IMR-90 (cell line): ENCODE results near the gene APC. TPM values are rescaled to one million over a fixed set of nuclear protein-coding genes. Genes with fewer than 3 reads are reported as not detected.

Experiments used
- ATAC-seq: fragments of 200-7000 bp; cut with Tn5 transposase; 2 replicates; pipeline ENCODE4 v1.9.1; 2020; ENCODE audit warnings: low read depth, mild to moderate bottlenecking, moderate library complexity
- BruUV-seq: library from RNA; stranded (reverse); fragments of 400-500 nt; replicated peaks from 2 replicates; lab custom pipeline; 2021; lab: Mats Ljungman, UMichigan
- CTCF ChIA-PET: fragments of 300-600 bp; formaldehyde crosslinking; extraction: SDS; loops from one replicate; lab custom pipeline; 2021; ENCODE audit warnings: antibody characterized with exemption; lab: Yijun Ruan, JAX
- POLR2A ChIA-PET: fragments of 300-600 bp; sonication (Branson Sonifier 250); formaldehyde crosslinking; loops from one replicate; lab custom pipeline; 2022; ENCODE audit warnings: antibody characterized with exemption; ENCODE audit not compliant: unreplicated experiment; lab: Charles Lee
- DNase-seq: peaks from one replicate; pipeline ENCODE4 v3.0.0; 2013
- H2AFZ ChIP-seq: replicated peaks from 2 replicates; pipeline ENCODE3; 2013; ENCODE audit warnings: low read length, mild to moderate bottlenecking; ENCODE audit not compliant: poor library complexity
- H2AK5ac ChIP-seq: 2 replicates; pipeline ENCODE4 v1.6.1; 2013; ENCODE audit warnings: low read depth, low read length, inconsistent platforms
- H2AK9ac ChIP-seq: replicated peaks from 2 replicates; pipeline ENCODE3; 2013; ENCODE audit warnings: mild to moderate bottlenecking, low read depth, low read length, moderate library complexity; ENCODE audit not compliant: poor library complexity
- H2BK120ac ChIP-seq: 2 replicates; pipeline ENCODE4 v1.6.1; 2013; ENCODE audit warnings: low read depth, low read length, inconsistent platforms
- H2BK15ac ChIP-seq: 3 replicates; pipeline ENCODE4 v1.6.1; 2013; ENCODE audit warnings: low read depth, low read length, inconsistent platforms
- H2BK20ac ChIP-seq: 2 replicates; pipeline ENCODE4 v1.6.1; 2013; ENCODE audit warnings: low read depth, mild to moderate bottlenecking, inconsistent platforms, low read length, moderate library complexity
- H2BK5ac ChIP-seq: 2 replicates; pipeline ENCODE4 v1.6.1; 2013; ENCODE audit warnings: mild to moderate bottlenecking, low read depth, low read length, inconsistent platforms; ENCODE audit not compliant: poor library complexity, severe bottlenecking
- H3K14ac ChIP-seq: replicated peaks from 2 replicates; pipeline ENCODE4 v1.6.1; 2013; ENCODE audit warnings: low read depth, low read length, inconsistent platforms
- H3K18ac ChIP-seq: 2 replicates; pipeline ENCODE4 v1.6.1; 2013; ENCODE audit warnings: low read depth, low read length, control low read depth
- H3K23ac ChIP-seq: 2 replicates; pipeline ENCODE4 v1.6.1; 2013; ENCODE audit warnings: low read depth, low read length, inconsistent platforms
- H3K27ac ChIP-seq: 2 replicates; pipeline ENCODE4 v1.5.1; 2013; ENCODE audit warnings: mild to moderate bottlenecking, control low read depth, low read length; ENCODE audit not compliant: insufficient read depth
- H3K27me3 ChIP-seq: 2 replicates; pipeline ENCODE4 v1.6.1; 2013; ENCODE audit warnings: low read length; ENCODE audit not compliant: control insufficient read depth, insufficient read depth
- H3K36me3 ChIP-seq: 2 replicates; pipeline ENCODE4 v1.6.1; 2013; ENCODE audit warnings: low read length, mixed read lengths; ENCODE audit not compliant: control insufficient read depth, insufficient read depth
- H3K4ac ChIP-seq: 2 replicates; pipeline ENCODE4 v1.6.1; 2013; ENCODE audit warnings: low read depth, low read length, inconsistent platforms
- H3K4me1 ChIP-seq: 2 replicates; pipeline ENCODE4 v1.6.1; 2013; ENCODE audit warnings: low read length, mixed read lengths; ENCODE audit not compliant: control insufficient read depth, insufficient read depth
- H3K4me2 ChIP-seq: 2 replicates; pipeline ENCODE4 v1.6.1; 2013; ENCODE audit warnings: low read depth, mild to moderate bottlenecking, control low read depth, low read length, moderate library complexity
- H3K4me3 ChIP-seq: 2 replicates; pipeline ENCODE4 v1.5.1; 2013; ENCODE audit warnings: low read depth, mild to moderate bottlenecking, control low read depth, low read length, moderate library complexity; ENCODE audit not compliant: insufficient read depth
- H3K56ac ChIP-seq: 2 replicates; pipeline ENCODE4 v1.6.1; 2013; ENCODE audit warnings: low read length, inconsistent platforms; ENCODE audit not compliant: insufficient read depth; ENCODE audit errors: extremely low read depth
- H3K79me1 ChIP-seq, 2 experiments: 2 replicates each; pipeline ENCODE4 v1.6.1; 2013; ENCODE audit warnings: low read length in 2 of 2, inconsistent platforms in 1 of 2, low read depth in 1 of 2
- H3K9ac ChIP-seq: 2 replicates; pipeline ENCODE4 v1.6.1; 2013; ENCODE audit warnings: low read depth, low read length, control low read depth
- H3K9me1 ChIP-seq: 2 replicates; pipeline ENCODE4 v1.6.1; 2013; ENCODE audit warnings: low read length, inconsistent platforms; ENCODE audit not compliant: insufficient read depth
- H3K9me3 ChIP-seq: 2 replicates; pipeline ENCODE4 v1.6.1; 2013; ENCODE audit warnings: low read length; ENCODE audit not compliant: control insufficient read depth, insufficient read depth
- H4K20me1 ChIP-seq: 2 replicates; pipeline ENCODE4 v1.6.1; 2013; ENCODE audit warnings: low read length, inconsistent platforms; ENCODE audit not compliant: insufficient read depth
- H4K5ac ChIP-seq: 2 replicates; pipeline ENCODE4 v1.6.1; 2013; ENCODE audit warnings: mild to moderate bottlenecking, low read depth, low read length, control low read depth
- H4K8ac ChIP-seq, 2 experiments: 2 replicates each; pipeline ENCODE4 v1.6.1; 2013; ENCODE audit warnings: low read depth in 2 of 2, low read length in 2 of 2, control low read depth in 1 of 2, inconsistent platforms in 1 of 2
- H4K91ac ChIP-seq: 2 replicates; pipeline ENCODE4 v1.6.1; 2013; ENCODE audit warnings: low read depth, low read length, inconsistent platforms; ENCODE audit not compliant: insufficient read depth
- MAFK ChIP-seq: IDR thresholded peaks from 2 replicates; pipeline ENCODE4 v1.6.1; 2012; ENCODE audit warnings: low read depth, low read length, improper control_type of control experiment
- MAZ ChIP-seq: IDR thresholded peaks from 2 replicates; pipeline ENCODE4 v1.6.1; 2012; ENCODE audit warnings: low read depth, mild to moderate bottlenecking, low read length, improper control_type of control experiment, moderate library complexity, borderline replicate concordance
- MXI1 ChIP-seq: IDR thresholded peaks from 2 replicates; pipeline ENCODE4 v1.6.1; 2012; ENCODE audit warnings: low read depth, mild to moderate bottlenecking, low read length, moderate library complexity, borderline replicate concordance
- NFE2L2 ChIP-seq: fragments of 150-350 bp; IDR thresholded peaks from 2 replicates; pipeline ENCODE4 v1.6.1; 2016; ENCODE audit warnings: low read depth, mild to moderate bottlenecking, low read length
- POLR2A ChIP-seq: IDR thresholded peaks from 2 replicates; pipeline ENCODE4 v1.6.1; 2012; ENCODE audit warnings: mild to moderate bottlenecking, low read depth, low read length
- RAD21 ChIP-seq: IDR thresholded peaks from 2 replicates; pipeline ENCODE4 v1.6.1; 2012; ENCODE audit warnings: low read length, improper control_type of control experiment
- SMC3 ChIP-seq: fragments of 150-350 bp; IDR thresholded peaks from 2 replicates; pipeline ENCODE4 v1.6.1; 2016; ENCODE audit warnings: low read depth, mild to moderate bottlenecking, antibody characterized with exemption, low read length, moderate library complexity
- USF2 ChIP-seq: fragments of 150-350 bp; IDR thresholded peaks from 2 replicates; pipeline ENCODE4 v1.6.1; 2017; ENCODE audit warnings: mild to moderate bottlenecking, antibody characterized with exemption, low read length, low read depth
- WGBS, 2 experiments: methylation state at CpG; one replicate each; pipeline versions ENCODE4 v1.1.5 to v1.1.7; 2013; ENCODE audit warnings: missing lambda C conversion rate in 2 of 2; ENCODE audit not compliant: insufficient read length in 1 of 2; ENCODE audit errors: extremely low coverage in 2 of 2; 5-methylcytosine and 5-hydroxymethylcytosine counted together
- dilution Hi-C: fragments of 300-500 bp; cut with HindIII; formaldehyde crosslinking; loops from one replicate; pipeline ENCODE4 v1.14.3; 2018; ENCODE audit warnings: low sequenced_read_pairs; ENCODE audit not compliant: unreplicated experiment
- in situ Hi-C: fragments of 300-500 bp; cut with MboI; formaldehyde crosslinking; loops from 3 replicates; pipeline ENCODE4 v1.14.3; 2019; ENCODE audit warnings: low sequenced_read_pairs, inconsistent platforms, mixed read lengths
- intact Hi-C: fragments of 100-400 bp; cut with micrococcal nuclease; formaldehyde crosslinking; loops from 2 replicates; pipeline ENCODE4 v1.10.0; 2022
- polyA plus RNA-seq, 3 experiments: library from polyadenylated mRNA; depleted of rRNA; stranded (reverse); fragments of >200 nt; gene quantifications; 2 replicates each; pipeline ENCODE4 v1.2.3, GENCODE V29; 2012; ENCODE audit warnings: low replicate concordance in 1 of 3
- total RNA-seq: library from RNA; depleted of rRNA; stranded (reverse); fragments of >200 nt; gene quantifications from 2 replicates; pipeline ENCODE4 v1.2.3, GENCODE V29; 2012

The APC gene
- total and polyA plus RNA-seq, 2 of the 4 experiments (the other 2 are of a cell fraction): 7.3 to 58.4 TPM

GRCh38 chr5:112833971-112834370 is 96.3 kb downstream of the APC start:
- ChIA-PET CTCF (no interaction called here), POLR2A (no interaction called here)
- in situ Hi-C loops: no loop called here
- H2BK20ac ChIP-seq: no peak overlapping the region
- H3K23ac ChIP-seq: no peak overlapping the region
- no peak overlapping the region for H2AK9ac ChIP-seq
- DNase-seq (no peak), ATAC-seq (no peak)
- H2AK5ac ChIP-seq: no peak overlapping the region
- H3K4me3 ChIP-seq: no peak overlapping the region
- H3K27me3 ChIP-seq: no peaks in the 10 kb centered on the region
- H3K79me1 ChIP-seq: no peaks in the 10 kb centered on the region
- no peak overlapping the region for H3K4me2 ChIP-seq
- H2BK15ac ChIP-seq: no peak overlapping the region
- no peak overlapping the region for H3K18ac ChIP-seq
- dilution Hi-C loops: no loop called here
- H2AFZ ChIP-seq: no peak overlapping the region
- H2BK5ac ChIP-seq: no peak overlapping the region
- H4K91ac ChIP-seq: no peak overlapping the region
- H3K56ac ChIP-seq: no peak overlapping the region
- no peaks in the 10 kb centered on the region for H4K20me1 ChIP-seq
- H4K5ac ChIP-seq: no peak overlapping the region
- H4K8ac ChIP-seq: no peak overlapping the region
- no peak overlapping the region for H2BK120ac ChIP-seq
- no peaks in the 10 kb centered on the region for H3K4me1 ChIP-seq
- H3K36me3 ChIP-seq: peaks cover 13% of the 10 kb centered on the region
- H3K4ac ChIP-seq: no peak overlapping the region
- BruUV-seq: no TSS peak
- H3K14ac ChIP-seq: no peak overlapping the region
- TF ChIP-seq MAFK (no peak), POLR2A (no peak), MXI1 (no peak), USF2 (no peak), RAD21 (no peak), SMC3 (no peak), MAZ (no peak), NFE2L2 (no peak)
- no CpG with 5 or more reads among the region's 13 CpGs for WGBS, 2 experiments
- intact Hi-C loops: loop anchor here (1.0 kb wide), 1 partner anchor 22 kb away; no protein-coding TSS in a partner anchor
- H3K9ac ChIP-seq: no peak overlapping the region
- no peak overlapping the region for H3K27ac ChIP-seq
- H3K9me3 ChIP-seq: no peaks in the 10 kb centered on the region
- no peaks in the 10 kb centered on the region for H3K9me1 ChIP-seq
